Mesodermal cell (in vitro differentiated cells): Measurements from ENCODE around the gene DIO1. TPM values are rescaled to one million over a fixed set of nuclear protein-coding genes. Genes with fewer than 3 reads are reported as not detected.

Experiments
- H3K27ac ChIP-seq: 2 replicates; pipeline ENCODE4 v1.7.0; 2013; ENCODE audit warnings: mild to moderate bottlenecking, low read depth, low read length, moderate library complexity; ENCODE audit not compliant: severe bottlenecking
- H3K36me3 ChIP-seq: 2 replicates; pipeline ENCODE4 v1.7.1; 2013; ENCODE audit warnings: mild to moderate bottlenecking, low read length, moderate library complexity; ENCODE audit not compliant: control insufficient read depth, insufficient read depth
- H3K4me1 ChIP-seq: one replicate; pipeline ENCODE4 v1.7.1; 2013; ENCODE audit warnings: mild to moderate bottlenecking, low read length; ENCODE audit not compliant: insufficient read depth, control insufficient read depth, poor library complexity, severe bottlenecking
- H3K4me3 ChIP-seq: 2 replicates; pipeline ENCODE4 v1.7.0; 2013; ENCODE audit warnings: low read length, control low read depth, mild to moderate bottlenecking; ENCODE audit not compliant: insufficient read depth, poor library complexity, severe bottlenecking; ENCODE audit errors: extremely low read depth
- H3K9me3 ChIP-seq: 2 replicates; pipeline ENCODE4 v1.7.1; 2013; ENCODE audit warnings: mild to moderate bottlenecking, low read length, moderate library complexity; ENCODE audit not compliant: control insufficient read depth
- WGBS, 2 experiments: methylation state at CpG; one replicate each; pipeline ENCODE4 v1.1.5; 2013; ENCODE audit warnings: missing lambda C conversion rate in 2 of 2; ENCODE audit not compliant: insufficient coverage in 2 of 2; 5-methylcytosine and 5-hydroxymethylcytosine counted together
- polyA plus RNA-seq, 2 experiments: library from polyadenylated mRNA; stranded (reverse); fragments of 50-300 nt; gene quantifications; one replicate each; pipeline ENCODE4 v1.2.3, GENCODE V29; 2013

Gene DIO1
- polyA plus RNA-seq (2013, experiment 1 of 2): not detected
- not detected for polyA plus RNA-seq (2013, experiment 2 of 2)

GRCh38 chr1:53893999-53894636, at the start of gene DIO1:
TSS of gene DIO1 (plus strand) at chr1:53894187. CDS start at chr1:53894211, 24 bp downstream.
- H3K4me3 ChIP-seq: no peak within 1 kb of the TSS
- H3K36me3 ChIP-seq: no peaks in the 10 kb centered on the region
- WGBS, 2 experiments: 84 to 89% methylated on average over 11 to 14 of the region's 14 CpGs
- H3K27ac ChIP-seq: no peak within 1 kb of the TSS
- H3K4me1 ChIP-seq: peaks cover 2% of the 10 kb centered on the region
- H3K9me3 ChIP-seq: no peaks in the 10 kb centered on the region

- Histone ChIP-seq H3K27ac (no peak overlapping the region), H3K9me3 (no peaks in the 10 kb centered on the region), H3K4me1 (no peaks in the 10 kb centered on the region), H3K36me3 (peaks cover 6% of the 10 kb centered on the region), H3K4me3 (no peak overlapping the region)
- WGBS, 2 experiments: 91 to 96% methylated on average over 5 to 6 of the region's 6 CpGs
Measured at GRCh38 chr1:53847980-53848379, 46.0 kb upstream of the DIO1 start.

DNA sequence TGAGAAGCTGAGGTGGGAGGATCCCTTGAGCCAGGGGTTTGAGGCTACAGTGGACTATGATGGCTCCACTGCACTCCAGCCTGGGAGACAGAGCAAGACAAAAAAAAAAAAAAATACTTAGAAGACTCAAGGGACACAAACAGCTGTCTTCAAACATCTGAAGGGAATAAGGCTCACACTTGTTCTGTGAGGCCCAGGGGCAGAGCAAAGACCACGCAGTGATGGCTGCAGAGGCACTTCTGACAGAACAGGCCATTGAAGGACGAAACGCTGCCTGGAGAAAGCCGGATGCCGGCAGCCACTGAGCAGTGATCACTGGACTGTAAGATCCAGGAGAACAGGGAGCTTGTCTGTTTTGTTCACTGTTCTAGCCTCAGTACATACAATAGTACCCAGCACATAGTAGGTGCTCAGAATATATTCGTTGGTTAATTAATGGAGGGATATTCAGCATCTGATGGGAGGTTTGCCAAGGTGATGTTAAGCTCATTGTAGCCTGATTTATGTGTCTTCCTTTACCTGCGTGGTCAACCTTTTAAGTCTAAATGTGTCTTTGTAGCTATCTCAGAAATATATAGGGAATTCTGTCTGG, 43.8 kb upstream of the DIO1 start:
- Histone ChIP-seq H3K27ac (no peak overlapping the region), H3K9me3 (no peaks in the 10 kb centered on the region), H3K36me3 (peaks cover 21% of the 10 kb centered on the region), H3K4me1 (no peaks in the 10 kb centered on the region), H3K4me3 (no peak overlapping the region)
- 90 to 97% methylated on average over 5 to 6 of the region's 7 CpGs for WGBS, 2 experiments

- Histone ChIP-seq H3K4me3 (no peak overlapping the region), H3K4me1 (no peaks in the 10 kb centered on the region), H3K27ac (no peak overlapping the region), H3K9me3 (no peaks in the 10 kb centered on the region), H3K36me3 (peaks cover 37% of the 10 kb centered on the region)
- WGBS, 2 experiments: 95 to 98% methylated on average over 7 to 8 of the region's 9 CpGs
Measured at GRCh38 chr1:53851571-53852285, 42.3 kb upstream of the DIO1 start.

DNA sequence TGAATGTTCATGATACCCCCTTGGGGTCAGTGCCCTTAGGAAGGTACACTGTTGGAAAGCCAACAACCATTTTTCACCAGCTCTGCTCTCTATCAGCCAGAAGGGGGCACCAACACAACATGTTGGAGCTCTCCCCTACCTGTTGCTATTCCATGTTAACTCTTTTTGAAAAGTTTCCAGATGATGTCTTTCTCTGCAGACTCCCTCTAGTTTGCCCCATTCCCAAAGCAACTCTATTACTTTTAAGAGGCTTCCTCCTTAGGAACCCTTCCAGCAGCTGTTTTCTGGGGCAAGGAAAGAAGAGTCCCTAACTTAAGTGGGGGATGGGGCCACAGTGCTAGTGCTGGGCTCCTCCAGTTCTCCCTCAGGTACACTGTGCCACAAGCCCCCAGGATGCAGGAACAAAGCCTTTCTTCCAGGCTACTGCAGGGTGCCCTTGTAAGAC, 33.0 kb upstream of the DIO1 start:
- no peak overlapping the region for H3K27ac ChIP-seq
- no peaks in the 10 kb centered on the region for H3K4me1 ChIP-seq

DNA sequence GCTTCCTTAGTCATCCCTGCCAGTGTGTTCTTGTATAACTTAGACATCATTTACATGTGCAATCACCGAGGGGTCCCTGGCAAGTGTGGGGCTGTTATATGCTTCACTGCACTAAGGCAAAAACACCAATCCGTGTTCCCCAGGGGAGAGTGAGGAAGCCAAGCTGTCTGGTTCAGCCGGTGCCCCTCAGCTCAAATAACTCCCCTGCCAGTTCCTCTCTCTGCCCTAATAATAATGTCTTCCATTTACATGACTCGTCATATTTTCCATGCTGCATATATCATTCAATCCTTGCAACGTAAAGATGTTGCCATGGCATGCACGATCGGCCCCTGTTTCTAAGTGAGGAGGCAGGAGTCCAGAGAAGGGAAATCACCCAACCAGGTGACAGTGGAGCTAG, 31.5 kb upstream of the DIO1 start:
- 89 to 96% methylated on average over 6 to 7 of the region's 7 CpGs for WGBS, 2 experiments

More for the DNA sequence above, 33.0 kb upstream of the DIO1 start:
- Histone ChIP-seq H3K36me3 (peaks cover 32% of the 10 kb centered on the region), H3K9me3 (no peaks in the 10 kb centered on the region), H3K4me3 (no peak overlapping the region)

DNA sequence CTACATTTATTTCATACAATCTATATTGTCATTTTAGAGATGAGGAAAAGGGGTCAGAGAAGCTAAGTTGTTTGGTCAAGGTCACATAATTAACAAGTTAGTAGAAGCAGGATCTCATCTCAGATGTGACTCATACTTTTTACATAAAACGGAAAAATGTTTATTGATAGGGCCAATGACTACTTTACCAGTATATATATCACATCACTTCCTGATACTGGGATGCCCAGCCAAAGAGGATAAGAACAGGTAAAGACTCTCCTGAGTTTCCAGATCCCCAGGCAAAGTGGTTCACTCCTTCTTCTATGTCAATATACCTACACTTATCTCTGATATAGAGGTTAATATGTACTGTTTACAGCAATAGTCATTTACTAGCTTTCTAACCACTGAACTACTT, 25.4 kb upstream of the DIO1 start:
- Histone ChIP-seq H3K27ac (no peak overlapping the region), H3K9me3 (no peaks in the 10 kb centered on the region), H3K4me3 (no peak overlapping the region), H3K36me3 (peaks cover 61% of the 10 kb centered on the region), H3K4me1 (no peaks in the 10 kb centered on the region)
- no CpG with 5 or more reads among the region's 1 CpG for WGBS, 2 experiments

More for the DNA sequence above, 31.5 kb upstream of the DIO1 start:
- Histone ChIP-seq H3K4me1 (no peaks in the 10 kb centered on the region), H3K27ac (no peak overlapping the region), H3K4me3 (no peak overlapping the region), H3K36me3 (peaks cover 29% of the 10 kb centered on the region), H3K9me3 (no peaks in the 10 kb centered on the region)

- no peak overlapping the region for H3K4me3 ChIP-seq
- no peaks in the 10 kb centered on the region for H3K4me1 ChIP-seq
- H3K27ac ChIP-seq: no peak overlapping the region
- peaks cover 64% of the 10 kb centered on the region for H3K36me3 ChIP-seq
- 90 to 98% methylated on average over 5 to 10 of the region's 11 CpGs for WGBS, 2 experiments
- H3K9me3 ChIP-seq: no peaks in the 10 kb centered on the region
Measured at GRCh38 chr1:53869454-53870117, 24.4 kb upstream of the DIO1 start.

DNA sequence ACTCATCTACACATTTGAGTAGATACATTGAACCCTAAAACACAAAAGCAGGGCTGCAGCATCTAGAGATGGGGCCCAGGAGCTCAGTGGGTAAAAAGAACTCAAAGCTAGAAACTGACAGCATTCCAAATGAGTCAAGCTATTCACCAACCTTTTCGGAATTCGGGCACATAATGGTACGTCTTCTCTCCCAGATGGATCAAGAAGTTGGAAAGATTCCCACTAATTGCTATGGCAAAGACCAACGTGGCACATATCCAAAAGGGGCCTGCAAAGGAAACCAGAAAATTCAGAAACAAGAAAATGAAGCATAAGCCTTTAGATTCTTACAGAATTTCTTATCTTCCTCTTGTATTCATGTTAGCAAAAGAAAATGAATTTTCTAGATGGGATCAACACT, 22.8 kb upstream of the DIO1 start:
- H3K4me3 ChIP-seq: no peak overlapping the region
- 88 to 97% methylated on average over 4 of the region's 4 CpGs for WGBS, 2 experiments
- no peaks in the 10 kb centered on the region for H3K4me1 ChIP-seq
- H3K27ac ChIP-seq: no peak overlapping the region
- no peaks in the 10 kb centered on the region for H3K9me3 ChIP-seq
- H3K36me3 ChIP-seq: peaks cover 68% of the 10 kb centered on the region

GRCh38 chr1:53871773-53872484, 22.1 kb upstream of the DIO1 start:
- Histone ChIP-seq H3K4me1 (no peaks in the 10 kb centered on the region), H3K27ac (no peak overlapping the region), H3K9me3 (no peaks in the 10 kb centered on the region), H3K36me3 (peaks cover 66% of the 10 kb centered on the region), H3K4me3 (no peak overlapping the region)
- 95 to 100% methylated on average over 1 to 2 of the region's 5 CpGs for WGBS, 2 experiments
